ENCODE results near the gene FCRL5.

DNA sequence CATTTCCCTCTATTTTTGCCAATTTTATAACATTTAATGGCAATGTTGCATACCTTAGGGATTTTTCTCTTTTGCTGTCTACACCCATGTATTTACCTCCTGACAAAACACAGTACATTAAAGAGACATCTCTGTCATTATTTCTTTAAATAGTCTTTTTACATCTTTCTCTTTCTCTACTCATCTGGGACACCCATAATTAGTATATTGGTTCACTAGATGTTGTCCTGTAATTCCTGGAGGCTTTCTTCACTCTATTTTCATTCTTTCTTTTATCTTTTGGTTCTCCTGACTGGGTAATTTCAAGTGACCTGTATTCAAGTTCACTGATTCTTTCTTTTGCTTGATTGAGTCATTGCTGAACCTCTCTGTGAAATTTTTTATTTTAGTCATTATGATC is 74.3 kb downstream of the FCRL5 start:
- TF ChIP-seq POLR2A (IDR thresholded peaks at IDR 0.05; ENCODE audit: low read length) (no peak), GATA1 (IDR thresholded peaks at IDR 0.05; ENCODE audit: low read depth, low read length) (no peak)
